H1 (cell line): Measurements from ENCODE around the gene HOXC13. TPM values are rescaled to one million over a fixed set of nuclear protein-coding genes. Genes with fewer than 3 reads are reported as not detected.

Experiments
- CTCF ChIA-PET: fragments of 300-600 bp; sonication (Branson Sonifier 250); formaldehyde crosslinking; loops from one replicate; lab custom pipeline; 2021; ENCODE audit not compliant: partially characterized antibody; lab: Charles Lee
- POLR2A ChIA-PET: fragments of 300-600 bp; sonication (Branson Sonifier 250); formaldehyde crosslinking; loops from one replicate; lab custom pipeline; 2021; ENCODE audit warnings: inconsistent platforms; ENCODE audit not compliant: partially characterized antibody; lab: Charles Lee
- DNase-seq, 2 experiments: peaks; one replicate each; pipeline versions ENCODE4 v3.0.0 to v3.0.0-alpha.2; 2010 to 2022; ENCODE audit warnings: low spot score in 2 of 2, low read depth in 1 of 2, mixed read lengths in 1 of 2
- FAIRE-seq: peaks from 2 replicates; lab custom pipeline; 2011; peaks lifted over from hg19 to GRCh38; lab: Jason Lieb, UNC
- H2AFZ ChIP-seq: 2 replicates; pipeline ENCODE4 v1.8.1; 2012; ENCODE audit warnings: low read length, inconsistent platforms
- H2AK5ac ChIP-seq: 2 replicates; pipeline ENCODE4 v1.6.1; 2013; ENCODE audit warnings: low read depth, low read length
- H2BK120ac ChIP-seq: replicated peaks from 2 replicates; pipeline ENCODE3; 2013; ENCODE audit warnings: low read depth, low read length, inconsistent platforms
- H2BK12ac ChIP-seq: 2 replicates; pipeline ENCODE4 v1.6.1; 2013; ENCODE audit warnings: low read depth, low read length
- H2BK15ac ChIP-seq: 2 replicates; pipeline ENCODE4 v1.6.1; 2013; ENCODE audit warnings: low read length
- H2BK20ac ChIP-seq: 2 replicates; pipeline ENCODE4 v1.6.1; 2013; ENCODE audit warnings: low read length
- H2BK5ac ChIP-seq: 2 replicates; pipeline ENCODE4 v1.6.1; 2013; ENCODE audit warnings: low read depth, low read length
- H3K14ac ChIP-seq: 2 replicates; pipeline ENCODE4 v1.6.1; 2013; ENCODE audit warnings: inconsistent platforms; ENCODE audit not compliant: insufficient read length
- H3K18ac ChIP-seq: 2 replicates; pipeline ENCODE4 v1.6.1; 2013; ENCODE audit warnings: low read length; ENCODE audit errors: extremely low read depth
- H3K23ac ChIP-seq: 2 replicates; pipeline ENCODE4 v1.6.1; 2013; ENCODE audit warnings: inconsistent platforms; ENCODE audit not compliant: insufficient read length
- H3K23me2 ChIP-seq: 2 replicates; pipeline ENCODE4 v1.6.1; 2013; ENCODE audit warnings: low read depth, low read length
- H3K27ac ChIP-seq: 2 replicates; pipeline ENCODE4 v1.6.1; 2011; ENCODE audit warnings: low read depth, low read length, inconsistent platforms
- H3K27me3 ChIP-seq, 4 experiments: replicated peaks in 1 of 4; 1 replicate in 1 of 4; 2 replicates in 3 of 4; pipeline versions ENCODE4 v1.6.1 to v1.8.1; 2011 to 2013; ENCODE audit warnings: low read length in 3 of 4, mild to moderate bottlenecking in 3 of 4, inconsistent platforms in 2 of 4, mixed read lengths in 2 of 4, moderate library complexity in 1 of 4; ENCODE audit not compliant: control insufficient read depth in 3 of 4, insufficient read depth in 3 of 4; ENCODE audit errors: extremely low read depth in 1 of 4
- H3K36me3 ChIP-seq, 4 experiments: 2 replicates each; pipeline versions ENCODE4 v1.6.1 to v1.8.1; 2011 to 2013; ENCODE audit warnings: mild to moderate bottlenecking in 4 of 4, low read length in 3 of 4, moderate library complexity in 2 of 4, control low read depth in 1 of 4, inconsistent platforms in 1 of 4; ENCODE audit not compliant: insufficient read depth in 4 of 4, control insufficient read depth in 2 of 4
- H3K4ac ChIP-seq: replicated peaks from 2 replicates; pipeline ENCODE3; 2013; ENCODE audit warnings: low read length, low read depth, mixed read lengths, inconsistent platforms; ENCODE audit not compliant: insufficient read length
- H3K4me1 ChIP-seq, 4 experiments: replicated peaks in 1 of 4; 1 replicate in 1 of 4; 2 replicates in 3 of 4; pipeline versions ENCODE4 v1.6.1 to v1.8.1; 2011 to 2013; ENCODE audit warnings: low read length in 3 of 4, inconsistent platforms in 2 of 4, mixed read lengths in 1 of 4; ENCODE audit not compliant: insufficient read depth in 4 of 4, control insufficient read depth in 3 of 4
- H3K4me2 ChIP-seq, 2 experiments: 2 replicates each; pipeline versions ENCODE4 v1.6.1 to v1.8.1; 2011 to 2013; ENCODE audit warnings: low read depth in 2 of 2, low read length in 2 of 2, control low read depth in 1 of 2, inconsistent platforms in 1 of 2, mild to moderate bottlenecking in 1 of 2; ENCODE audit not compliant: insufficient read depth in 1 of 2
- H3K4me3 ChIP-seq, 4 experiments: fragments of 200-600, 300-600 bp in 1 of 4; sonication (generic), shearing (Covaris generic), sonication (Bioruptor Twin) in 1 of 4; 2 replicates each; pipeline versions ENCODE4 v1.5.1 to v1.8.1; 2011 to 2016; ENCODE audit warnings: low read length in 4 of 4, low read depth in 3 of 4, control low read depth in 2 of 4, inconsistent platforms in 2 of 4, mild to moderate bottlenecking in 2 of 4, mixed read lengths in 1 of 4, moderate library complexity in 1 of 4; ENCODE audit not compliant: insufficient read depth in 2 of 4; ENCODE audit errors: extremely low read depth in 1 of 4
- H3K56ac ChIP-seq: replicated peaks from 2 replicates; pipeline ENCODE3; 2013; ENCODE audit warnings: low read depth, mild to moderate bottlenecking, mixed read lengths, low read length, inconsistent platforms; ENCODE audit not compliant: insufficient read length
- H3K79me1 ChIP-seq: 2 replicates; pipeline ENCODE4 v1.6.1; 2013; ENCODE audit warnings: low read depth, low read length, control low read depth
- H3K79me2 ChIP-seq, 2 experiments: 2 replicates each; pipeline versions ENCODE4 v1.6.1 to v1.8.1; 2012 to 2013; ENCODE audit warnings: low read length in 2 of 2, mild to moderate bottlenecking in 2 of 2, inconsistent platforms in 1 of 2; ENCODE audit not compliant: insufficient read depth in 2 of 2, control insufficient read depth in 1 of 2
- H3K9ac ChIP-seq, 4 experiments: replicated peaks in 1 of 4; 1 replicate in 1 of 4; 2 replicates in 3 of 4; pipeline versions ENCODE4 v1.6.1 to v1.8.1; 2011 to 2013; ENCODE audit warnings: low read depth in 3 of 4, low read length in 3 of 4, control low read depth in 2 of 4, mild to moderate bottlenecking in 2 of 4, moderate library complexity in 2 of 4, inconsistent platforms in 1 of 4; ENCODE audit errors: extremely low read depth in 1 of 4
- H3K9me3 ChIP-seq, 2 experiments: 2 replicates each; pipeline versions ENCODE4 v1.6.1 to v1.8.1; 2012 to 2013; ENCODE audit warnings: mild to moderate bottlenecking in 2 of 2, moderate library complexity in 2 of 2, control low read depth in 1 of 2, inconsistent platforms in 1 of 2, low read depth in 1 of 2, low read length in 1 of 2, mixed read lengths in 1 of 2; ENCODE audit not compliant: insufficient read depth in 2 of 2
- H4K20me1 ChIP-seq, 2 experiments: replicated peaks in 1 of 2; 2 replicates each; pipeline versions ENCODE3 to v1.8.1; 2011 to 2013; ENCODE audit warnings: inconsistent platforms in 2 of 2, low read length in 2 of 2, mild to moderate bottlenecking in 1 of 2; ENCODE audit not compliant: insufficient read depth in 2 of 2, control insufficient read depth in 1 of 2
- H4K5ac ChIP-seq: 2 replicates; pipeline ENCODE4 v1.6.1; 2013; ENCODE audit warnings: low read length, low read depth, mixed read lengths, inconsistent platforms; ENCODE audit not compliant: insufficient read length
- H4K8ac ChIP-seq: 2 replicates; pipeline ENCODE4 v1.8.0; 2013; ENCODE audit warnings: mild to moderate bottlenecking, moderate library complexity, low read length, inconsistent platforms; ENCODE audit not compliant: insufficient read depth; ENCODE audit errors: extremely low read depth
- H4K91ac ChIP-seq: replicated peaks from 2 replicates; pipeline ENCODE3; 2013; ENCODE audit warnings: low read length, mixed read lengths, inconsistent platforms; ENCODE audit not compliant: insufficient read length
- CBX8 ChIP-seq: fragments of 300-800, 300-1000 bp; sonication (generic); IDR thresholded peaks from 2 replicates; pipeline ENCODE4 v1.7.1; 2016; ENCODE audit warnings: low read depth, low read length, borderline replicate concordance
- EZH2 ChIP-seq: fragments of 200-600 bp; sonication (generic); IDR thresholded peaks from 2 replicates; pipeline ENCODE4 v1.7.1; 2012; ENCODE audit warnings: low read depth, mild to moderate bottlenecking, moderate library complexity, low read length, inconsistent platforms; ENCODE audit not compliant: severe bottlenecking
- RNF2 ChIP-seq: fragments of 200-900, 300-1000 bp; sonication (generic); IDR thresholded peaks from 2 replicates; pipeline ENCODE4 v1.7.1; 2016; ENCODE audit warnings: borderline replicate concordance, low read depth, mild to moderate bottlenecking, antibody characterized with exemption, low read length; ENCODE audit not compliant: poor library complexity, severe bottlenecking; ENCODE audit errors: missing control alignments
- RXRA ChIP-seq: IDR thresholded peaks from 2 replicates; pipeline ENCODE4 v1.6.1; 2011; ENCODE audit warnings: low read depth, mild to moderate bottlenecking, low read length, moderate library complexity; ENCODE audit not compliant: insufficient read depth
- SUZ12 ChIP-seq: fragments of 200-600 bp; sonication (generic); IDR thresholded peaks from 2 replicates; pipeline ENCODE4 v1.6.1; 2012; ENCODE audit warnings: mild to moderate bottlenecking, inconsistent platforms, low read length, moderate library complexity, mixed read lengths
- WGBS, 2 experiments: shearing (Covaris generic) in 1 of 2; methylation state at CpG; one replicate each; pipeline versions ENCODE4 v1.1.6 to v1.1.7; 2013 to 2015; ENCODE audit warnings: low lambda C conversion rate in 2 of 2, mixed read lengths in 2 of 2, inconsistent platforms in 1 of 2, low coverage in 1 of 2, missing lambda C conversion rate in 1 of 2; ENCODE audit not compliant: insufficient replicate concordance in 2 of 2, insufficient coverage in 1 of 2, insufficient read length in 1 of 2; ENCODE audit errors: extremely low coverage in 1 of 2, missing lambda C conversion rate in 1 of 2; 5-methylcytosine and 5-hydroxymethylcytosine counted together
- polyA plus RNA-seq, 7 experiments: library from polyadenylated mRNA; depleted of rRNA in 3 of 7; stranded (reverse) in 5 of 7; unstranded in 2 of 7; fragments of >200 nt in 5 of 7; fragments of 200-250 nt in 2 of 7; gene quantifications; 1 replicate in 5 of 7; 2 replicates in 1 of 7; 4 replicates in 1 of 7; pipeline versions ENCODE4 v1.2.1 to v1.2.3, GENCODE V29; 2011 to 2013; ENCODE audit warnings: missing spikeins in 2 of 7, mixed read lengths in 2 of 7
- total RNA-seq: library from RNA; stranded (reverse); fragmentation: NEBNext Ultra II Directional; extraction: Animal tissue kit (Norgen Biotek cat#: 25700); gene quantifications from 2 replicates; pipeline ENCODE4 v1.2.1, GENCODE V29; 2021

Gene HOXC13
- total and polyA plus RNA-seq, 2 of the 8 experiments (the other 6 are each of a cell fraction or from before 2014, with no cell fraction given) = 0.02 TPM; not detected in 1

DNA sequence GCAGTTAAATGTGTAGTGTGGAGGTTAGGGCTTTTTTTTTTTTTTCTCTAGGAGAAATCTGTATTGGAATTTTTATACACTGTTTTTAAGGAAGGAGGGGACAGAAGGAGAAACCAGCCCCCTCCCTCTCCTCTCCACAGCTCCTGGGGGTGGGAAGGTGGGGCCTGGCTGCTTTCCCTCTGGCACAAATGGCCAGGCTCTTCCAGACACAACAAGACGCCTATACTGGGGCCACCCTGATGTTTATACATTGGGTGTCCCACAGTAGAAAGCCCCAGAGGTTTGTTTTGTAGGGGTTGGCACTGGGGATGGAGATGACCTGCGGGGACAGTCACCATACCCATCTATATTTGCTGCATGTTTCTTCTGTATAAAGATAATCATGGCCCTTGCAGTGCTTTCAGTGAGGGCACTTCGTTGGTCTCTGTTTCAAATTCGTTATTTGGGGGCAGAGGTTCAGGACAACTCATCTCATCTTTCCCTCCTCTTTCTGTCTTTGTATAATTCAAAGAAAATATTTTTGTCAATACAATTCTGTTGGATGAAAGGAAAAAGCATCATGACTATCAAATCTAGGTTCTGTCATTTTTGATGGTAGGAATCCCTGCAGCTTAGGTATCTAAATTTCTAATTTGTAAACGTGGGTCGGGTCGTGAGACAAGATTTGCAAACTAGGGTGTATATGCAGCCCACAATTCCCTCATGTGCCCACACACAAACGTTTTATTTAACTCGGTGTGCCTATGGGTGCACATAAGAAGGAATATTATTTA lies 38.4 kb downstream of the HOXC13 start:
- FAIRE-seq = no peak
- no peak overlapping the region for H3K27ac ChIP-seq
- POLR2A ChIA-PET = interaction anchor here (1.4 kb wide), 1 partner anchor 11 kb away, joined by 3 read pairs; no protein-coding TSS in a partner anchor
- H2BK12ac ChIP-seq = no peak overlapping the region
- H3K18ac ChIP-seq = no peak overlapping the region
- no peak overlapping the region for H2BK120ac ChIP-seq
- H4K91ac ChIP-seq = no peak overlapping the region
- no peak overlapping the region for H3K4me2 ChIP-seq
- peaks cover 16 to 22% of the 10 kb centered on the region in 2 experiments for H4K20me1 ChIP-seq
- H4K5ac ChIP-seq = no peak overlapping the region
- 18% methylated on average over 9 of the region's 9 CpGs; no CpG with 5 or more reads in 1 of the 2 experiments for WGBS, 2 experiments
- H4K8ac ChIP-seq = no peak overlapping the region
- no peak overlapping the region for H3K14ac ChIP-seq
- H2BK20ac ChIP-seq = no peak overlapping the region
- H3K27me3 ChIP-seq = peaks cover 96 to 100% (median 99%) of the 10 kb centered on the region in 4 experiments
- TF ChIP-seq RNF2 (peak; percentile 90), CBX8 (peak; percentile 91), SUZ12 (peak; percentile 2; the same call in 1 of the 2 replicates), RXRA (no peak), EZH2 (peak; percentile 72)
- TF ChIP-seq, all 59 proteins: peak for 4
- CTCF ChIA-PET = interaction anchor here (0.7 to 1.9 kb wide), 7 partner anchors 8 to 56 kb away, joined by 3 to 7 read pairs (median 4); partner anchors contain the start of genes HOXC10, HOXC5 and HOXC8
- H2BK5ac ChIP-seq = no peak overlapping the region
- H3K56ac ChIP-seq = no peak overlapping the region
- no peaks in the 10 kb centered on the region for H3K79me1 ChIP-seq
- peaks cover 0 to 10% (median 4%) of the 10 kb centered on the region in 4 experiments; a peak in 6 of 7 replicates for H3K4me1 ChIP-seq
- DNase-seq = no peak
- H3K23ac ChIP-seq = no peak overlapping the region
- peaks cover 1% of the 10 kb centered on the region; the same call in 1 of the 2 replicates for H3K23me2 ChIP-seq
- H3K9ac ChIP-seq = no peak overlapping the region
- no peak overlapping the region for H3K4ac ChIP-seq
- no peak overlapping the region for H3K4me3 ChIP-seq
- H2AK5ac ChIP-seq = no peak overlapping the region; the same call in 1 of the 2 replicates
- no peak overlapping the region for H2AFZ ChIP-seq
- no peaks in the 10 kb centered on the region for H3K79me2 ChIP-seq
- no peak overlapping the region for H2BK15ac ChIP-seq
- H3K9me3 ChIP-seq = 0 out of 4 replicates have a peak, but pooled peaks cover 0 to 2% of the 10 kb centered on the region in 2 experiments
- peaks cover 0 to 3% (median 0%) of the 10 kb centered on the region in 4 experiments; a peak in 1 of 8 replicates for H3K36me3 ChIP-seq
